K562 (cell line): ENCODE data around the gene NUDT9.

Experiments used
- CTCF ChIP-seq, 3 experiments: IDR thresholded peaks in 2 of 3; conservative IDR thresholded peaks in 1 of 3; 2 replicates each; pipeline ENCODE4 v1.5.1; 2011 to 2012; ENCODE audit warnings: low read length in 3 of 3, mild to moderate bottlenecking in 3 of 3, control low read depth in 2 of 3, improper control_type of control experiment in 1 of 3, inconsistent platforms in 1 of 3, low read depth in 1 of 3, mixed read lengths in 1 of 3, moderate library complexity in 1 of 3; ENCODE audit not compliant: insufficient read depth in 2 of 3
- MEF2A ChIP-seq: IDR thresholded peaks from 2 replicates; pipeline ENCODE4 v1.6.1; 2011; ENCODE audit warnings: low read depth, mild to moderate bottlenecking, low read length, moderate library complexity; ENCODE audit not compliant: control insufficient read depth
- NCOA2 ChIP-seq, 2 experiments: fragments of 450-650 bp; IDR thresholded peaks; 2 replicates each; pipeline ENCODE4 v1.6.1; 2018; ENCODE audit warnings: mild to moderate bottlenecking in 2 of 2, moderate library complexity in 1 of 2; ENCODE audit not compliant: partially characterized antibody in 2 of 2
- RAD51 ChIP-seq: fragments of 450-650 bp; IDR thresholded peaks from 2 replicates; pipeline ENCODE4 v1.7.1; 2016; ENCODE audit warnings: low read depth, mild to moderate bottlenecking, borderline replicate concordance
- SRSF3 ChIP-seq: fragments of 200-400 bp; formaldehyde crosslinking; IDR thresholded peaks from 2 replicates; pipeline ENCODE4 v1.6.1; 2016; ENCODE audit warnings: mild to moderate bottlenecking, low read length, moderate library complexity; ENCODE audit not compliant: insufficient read depth
- TFE3 ChIP-seq: fragments of 450-650 bp; formaldehyde crosslinking; IDR thresholded peaks from 2 replicates; pipeline ENCODE4 v1.4.0; 2020; ENCODE audit warnings: mild to moderate bottlenecking, mixed read lengths
- ZNF134 ChIP-seq: fragments of 250-450 bp; sonication (Bioruptor Pico); conservative IDR thresholded peaks from 2 replicates; pipeline ENCODE4 v1.4.0; 2020

- TF ChIP-seq ZNF134 (CRISPR knock-in tag) = no peak
- no peak for TF ChIP-seq RAD51
- TF ChIP-seq CTCF (IDR thresholded peaks at IDR 0.05 in 2 of 3, conservative IDR thresholded peaks at IDR 0.05 in 1 of 3; ENCODE audit: insufficient read depth in 2 of 3, low read depth in 1 of 3, low read length in 3 of 3) = no peak
- no peak for TF ChIP-seq MEF2A
- no peak for TF ChIP-seq TFE3 (CRISPR knock-in tag)
- TF ChIP-seq SRSF3 = no peak
- TF ChIP-seq NCOA2 (IDR thresholded peaks at IDR 0.05; ENCODE audit: partially characterized antibody in 2 of 2) = no peak
These were observed 22.4 kb downstream of the NUDT9 start for GRCh38 chr4:87444741-87445140.
